GM19468 (cell line): Measurements from ENCODE around the gene TMEM135.
"Not testable (repeated sequence)": the region's sequence is repeated elsewhere in the genome, so short reads cannot be mapped to it uniquely, and the experiment has no call there.

Experiments used
- ATAC-seq: cut with Tn5 transposase; IDR thresholded peaks from one replicate; pipeline ENCODE4 v1.9.1; 2021; ENCODE audit warnings: mild to moderate bottlenecking, moderate library complexity, moderate number of reproducible peaks; ENCODE audit not compliant: unreplicated experiment; ENCODE audit errors: extremely low read depth

TMEM135 gene

DNA sequence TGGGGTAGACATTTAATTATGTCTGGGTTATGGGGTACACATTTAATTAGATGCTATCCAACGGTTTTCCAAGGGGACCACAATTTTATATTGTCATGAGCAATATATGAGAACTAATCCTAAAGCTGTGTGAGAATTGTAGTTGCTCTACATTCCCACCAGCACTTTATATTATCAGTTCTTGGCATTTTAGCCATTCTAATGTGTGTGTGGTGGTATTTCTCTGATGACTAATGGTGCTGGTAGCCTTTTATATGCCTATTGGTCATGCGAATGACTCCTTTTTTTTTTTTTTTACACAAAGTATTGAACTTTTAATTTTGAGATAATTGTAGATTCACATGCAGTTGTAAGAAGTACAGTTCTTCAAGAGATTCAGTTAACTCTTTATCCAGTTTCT, 26.2 kb downstream of the TMEM135 start:
- ATAC-seq = no peak

DNA sequence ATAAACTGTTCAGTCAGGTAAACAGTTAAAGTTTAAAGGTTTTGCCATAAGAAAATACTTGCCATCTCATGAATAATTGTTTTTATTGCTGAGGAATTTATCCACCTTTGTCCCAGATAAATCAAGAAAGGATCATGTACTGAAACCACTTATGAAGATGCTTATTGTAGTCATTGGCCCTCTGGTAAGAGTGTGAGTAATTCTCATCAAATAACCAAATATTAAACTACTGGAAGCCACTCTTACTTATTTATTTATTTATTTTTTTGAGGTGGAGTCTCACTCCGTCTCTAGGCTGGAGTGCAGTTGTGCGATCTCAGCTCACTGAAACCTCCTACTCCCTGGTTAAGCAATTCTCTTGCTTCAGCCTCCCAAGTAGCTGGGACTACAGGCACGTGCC, 35.1 kb downstream of the TMEM135 start:
- ATAC-seq = no peak

GRCh38 chr11:87076260-87076783, 38.6 kb downstream of the TMEM135 start:
- ATAC-seq = no peak

GRCh38 chr11:87076874-87077429, 39.2 kb downstream of the TMEM135 start:
- ATAC-seq = no peak

- peak; percentile 27 for ATAC-seq
Measured at GRCh38 chr11:87081358-87081757, 43.6 kb downstream of the TMEM135 start.

DNA sequence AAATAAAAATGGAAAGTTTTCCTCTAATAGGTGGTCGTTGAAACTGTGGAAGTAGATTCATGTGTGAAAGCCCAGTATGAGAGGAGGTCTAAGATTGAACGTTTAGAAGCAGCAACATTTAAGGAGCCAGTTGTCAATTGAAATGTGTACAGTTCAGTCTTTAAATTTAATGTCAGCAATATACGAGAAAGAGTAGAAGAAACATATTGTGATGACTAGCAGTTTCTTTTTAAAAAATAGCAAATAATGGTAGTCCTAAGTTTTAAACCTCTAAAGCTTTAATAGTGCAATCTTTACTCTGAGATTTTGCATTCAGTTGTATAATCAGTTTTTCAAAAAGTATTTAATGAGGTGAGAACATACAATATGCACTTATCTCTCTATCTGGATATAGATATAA, 44.9 kb downstream of the TMEM135 start:
- ATAC-seq = no peak

DNA sequence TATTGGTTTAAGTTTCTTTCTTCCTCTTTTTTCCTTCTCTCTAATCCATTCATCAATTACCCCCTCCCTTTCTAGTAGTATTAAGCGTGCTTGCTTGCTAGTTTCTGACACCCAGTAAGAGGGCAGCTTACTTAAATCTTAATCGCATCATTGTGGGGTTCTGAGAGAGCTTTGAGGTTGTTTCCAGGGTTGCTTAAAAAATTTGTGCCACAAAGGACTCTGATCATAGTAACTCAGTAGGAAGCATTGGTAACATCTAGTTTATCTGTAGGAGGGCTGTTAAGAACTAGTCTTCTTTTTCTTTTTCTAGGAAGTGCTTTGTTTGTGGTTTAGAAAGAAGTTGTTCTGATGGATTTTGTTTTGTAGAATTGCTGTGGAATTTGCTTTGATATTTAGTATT, 45.3 kb downstream of the TMEM135 start:
- no peak for ATAC-seq

- ATAC-seq = no peak
Measured at GRCh38 chr11:87092159-87092558, 54.4 kb downstream of the TMEM135 start.

DNA sequence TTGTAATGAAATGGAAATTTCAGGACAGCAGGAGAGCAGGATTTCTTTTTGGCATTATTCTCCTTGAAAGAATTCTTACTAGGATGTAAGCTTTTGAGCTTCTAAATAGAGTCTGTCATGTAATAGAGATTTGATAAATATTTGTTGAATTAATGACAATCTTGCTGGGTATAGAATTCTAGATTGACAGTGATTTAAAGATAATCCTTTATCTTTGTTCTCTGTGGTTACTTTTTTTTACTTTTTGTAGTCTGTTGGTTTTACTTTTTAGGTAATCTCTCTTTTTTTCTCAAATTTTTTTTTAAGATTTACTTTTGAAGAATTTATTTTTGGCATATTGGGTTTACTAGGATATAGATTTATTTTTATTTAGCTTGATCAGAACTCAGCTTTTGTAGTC, 54.8 kb downstream of the TMEM135 start:
- ATAC-seq = no peak

DNA sequence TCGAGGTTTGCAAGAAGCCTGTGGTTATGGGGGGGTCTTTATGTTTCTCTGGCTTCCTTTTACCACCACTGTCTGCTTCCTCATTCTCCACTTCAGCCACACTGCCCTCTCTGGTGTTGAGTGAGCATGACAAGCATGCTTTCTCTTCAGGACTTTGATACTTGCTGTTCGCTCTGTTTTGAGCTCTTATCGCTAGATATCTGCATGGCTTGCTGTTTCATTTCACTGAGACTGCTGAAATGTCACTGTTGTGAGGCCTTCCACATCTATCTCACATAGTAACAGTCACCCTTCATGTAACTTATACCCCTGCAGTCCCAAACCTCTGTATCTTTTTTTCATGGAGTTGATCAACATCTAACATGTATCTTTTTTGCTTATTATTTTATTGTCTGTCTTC, 59.8 kb downstream of the TMEM135 start:
- peak; percentile 49 for ATAC-seq

DNA sequence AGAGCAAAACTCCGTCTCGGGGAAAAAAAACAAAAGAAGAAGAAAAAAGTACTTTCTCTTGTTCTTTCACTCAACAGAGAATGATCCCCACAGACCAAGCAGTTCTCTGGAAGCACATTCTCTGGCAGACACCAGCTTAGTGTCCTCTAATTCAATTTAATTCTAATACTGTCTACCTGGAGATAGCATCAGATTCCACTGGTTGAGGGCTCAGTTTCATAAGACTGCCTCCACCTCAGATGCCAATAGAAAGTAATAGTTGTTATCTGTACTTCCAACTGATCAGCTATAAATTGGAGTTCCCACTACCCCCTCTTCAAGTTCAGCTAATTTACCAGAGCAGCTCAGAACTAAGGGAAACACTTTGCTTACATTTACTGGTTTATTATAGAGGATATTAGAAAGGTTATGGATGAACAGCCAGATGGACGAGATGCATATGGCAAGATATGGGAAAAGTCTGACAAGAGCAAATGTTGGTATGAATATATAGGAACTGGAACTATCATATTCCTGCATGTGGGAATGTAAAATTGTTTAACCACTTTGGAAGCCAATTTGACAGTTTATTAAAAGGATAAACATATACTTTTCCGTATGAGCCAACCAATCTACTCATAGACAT, 64.3 kb downstream of the TMEM135 start:
- ATAC-seq = no peak

- not testable (repeated sequence) for ATAC-seq
Measured at GRCh38 chr11:87105826-87106225, 68.1 kb downstream of the TMEM135 start.

- not testable (repeated sequence) for ATAC-seq
Measured at GRCh38 chr11:87107379-87107778, 69.6 kb downstream of the TMEM135 start.

- no peak for ATAC-seq
Measured at GRCh38 chr11:87110443-87111131, 72.9 kb downstream of the TMEM135 start.

DNA sequence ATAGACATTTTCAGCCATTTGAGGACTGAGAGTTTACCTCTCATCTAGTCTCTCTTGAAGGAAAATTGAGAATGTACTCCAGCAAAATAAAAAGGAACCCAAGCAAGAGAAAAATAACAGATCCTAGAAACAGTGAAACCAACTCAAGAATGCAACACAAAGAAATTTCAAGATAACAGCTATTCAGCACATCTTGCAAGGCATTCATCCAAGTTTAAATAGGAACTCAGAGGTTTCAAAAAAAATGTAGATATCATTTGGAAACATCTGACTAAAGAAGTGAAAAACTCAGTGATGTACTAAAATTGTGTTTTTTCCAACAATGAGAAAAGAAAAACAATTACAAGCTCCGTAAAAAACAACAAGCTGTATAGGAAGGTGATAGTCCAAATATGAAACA, 76.4 kb downstream of the TMEM135 start:
- ATAC-seq = no peak

DNA sequence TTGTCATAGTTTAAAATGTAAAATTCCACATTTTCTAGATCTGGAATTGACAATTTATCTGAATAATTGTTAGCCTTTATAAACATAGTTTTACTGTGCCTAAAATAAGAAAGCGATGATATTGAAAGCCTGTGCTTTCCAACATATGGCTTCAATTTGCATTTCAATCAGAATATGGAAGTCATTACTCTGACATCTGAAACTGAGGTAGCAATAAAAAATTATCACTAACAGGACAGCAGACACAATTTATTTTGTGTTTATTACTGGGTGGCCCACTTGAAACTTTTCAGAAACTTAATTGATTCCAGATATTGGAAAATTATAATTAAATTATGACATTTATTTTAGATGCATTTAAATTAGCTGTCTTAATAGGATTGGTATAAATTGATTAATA, 78.5 kb downstream of the TMEM135 start:
- ATAC-seq = no peak

DNA sequence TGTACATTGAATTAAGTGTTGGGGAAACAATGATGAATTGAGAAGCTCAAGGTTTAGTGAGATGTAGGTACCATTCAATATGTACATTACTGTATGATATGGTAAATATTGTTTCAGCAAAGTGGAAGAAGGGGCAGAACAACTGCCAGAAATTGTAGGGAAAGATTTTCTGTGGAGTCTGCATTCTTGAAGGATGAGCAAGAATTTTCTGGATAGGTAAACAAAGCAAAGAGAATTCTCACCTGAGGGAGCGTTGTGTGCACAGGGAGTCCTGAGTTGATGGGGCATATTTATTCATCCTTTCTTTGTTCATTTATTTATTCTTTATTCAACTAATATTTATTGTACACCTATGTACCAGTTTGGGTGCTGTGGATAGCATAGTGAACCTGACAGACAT, 83.2 kb downstream of the TMEM135 start:
- no peak for ATAC-seq

DNA sequence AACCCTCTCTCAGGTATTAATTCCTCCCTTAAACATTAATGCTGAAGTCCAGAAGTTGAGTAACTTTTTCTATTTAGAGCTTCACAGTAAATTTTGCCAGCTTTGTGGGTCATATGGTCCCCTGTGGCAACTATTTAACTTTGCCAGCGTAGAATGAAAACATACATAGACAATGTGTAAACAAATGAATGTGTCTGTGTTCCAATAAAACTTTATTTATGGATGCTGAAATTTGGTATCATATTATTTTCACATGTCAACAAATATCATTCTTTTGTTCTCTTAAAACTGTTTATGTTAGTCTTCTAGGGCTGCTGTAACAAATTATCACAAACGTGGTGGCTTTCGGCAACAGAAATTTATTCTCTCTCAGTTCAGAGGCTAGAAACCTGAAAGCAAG, 85.1 kb downstream of the TMEM135 start:
- no peak for ATAC-seq

DNA sequence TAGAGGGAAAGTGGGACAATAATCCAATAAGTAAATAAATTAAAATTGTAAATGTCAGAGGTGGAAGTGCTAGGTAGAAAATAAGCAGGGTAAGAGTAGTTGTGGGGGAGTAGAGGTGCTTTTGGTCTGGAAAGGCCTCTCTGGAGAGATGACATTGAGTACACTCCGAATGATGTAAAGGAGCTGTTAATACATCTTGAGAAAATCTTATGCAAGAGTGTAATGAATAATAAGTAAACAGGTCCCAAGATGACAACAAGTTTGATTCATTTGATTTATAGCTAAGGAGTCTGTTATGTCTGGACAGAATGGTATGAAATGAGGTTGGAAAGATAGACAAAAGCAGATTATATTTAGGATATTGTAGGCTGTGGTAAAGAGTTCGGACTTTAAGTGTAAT, 87.5 kb downstream of the TMEM135 start:
- no peak for ATAC-seq

GRCh38 chr11:87127101-87127500, 89.4 kb downstream of the TMEM135 start:
- no peak for ATAC-seq

DNA sequence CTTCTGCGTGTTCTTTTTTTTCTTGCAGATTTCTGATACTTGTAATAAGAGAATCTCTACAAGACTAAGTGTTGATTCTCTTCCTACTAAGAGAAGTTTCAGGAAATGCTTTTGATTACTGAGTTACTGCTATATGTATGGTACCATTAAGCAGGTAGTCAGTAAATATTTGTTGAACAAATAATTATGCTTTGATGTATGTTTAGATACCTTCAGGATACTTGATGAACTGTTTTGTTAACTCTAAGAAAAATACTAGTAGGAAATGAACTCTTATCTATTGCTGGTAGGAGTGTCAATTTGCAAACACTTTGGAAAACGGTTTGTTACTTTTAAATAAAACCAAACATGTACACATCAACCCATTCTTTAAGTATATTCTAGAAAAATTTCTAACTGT, 90.6 kb downstream of the TMEM135 start:
- no peak for ATAC-seq
